Measurements from ENCODE around the gene CACNA2D3. TPM values are rescaled to one million over a fixed set of nuclear protein-coding genes. Genes with fewer than 3 reads are reported as not detected.

The CACNA2D3 gene
- total and polyA plus RNA-seq, 12 donors: 0.26 to 13.7 (median 2.8) TPM; not detected in 1

DNA sequence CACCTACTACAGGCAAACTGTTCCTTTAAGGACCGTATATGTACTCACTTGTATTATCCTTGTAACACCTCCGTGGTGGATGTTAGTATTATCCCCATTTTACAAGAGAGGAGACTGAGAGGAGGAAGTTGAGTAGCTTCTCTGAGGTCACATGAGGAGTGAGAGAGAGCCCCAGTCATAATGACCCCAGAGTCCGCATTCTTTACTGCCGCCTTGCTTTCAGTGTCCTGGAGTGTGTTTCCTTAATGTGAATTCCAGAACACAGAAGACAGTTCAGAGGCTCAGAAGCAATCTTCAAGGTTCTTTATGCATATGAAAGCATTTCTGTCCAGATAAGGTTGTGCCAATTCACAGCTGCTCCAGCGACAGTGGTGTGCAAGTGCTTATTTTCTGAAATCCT lies 199.2 kb downstream of the CACNA2D3 start:
- 47 to 57% (median 52%) methylated on average over 5 of the region's 5 CpGs for WGBS, 4 donors
- H3K4me3 ChIP-seq: no peak overlapping the region
- no peaks in the 10 kb centered on the region for H3K36me3 ChIP-seq (replicated peaks in 1 of 2)
- intact Hi-C loops (cut with DNase I): no loop called here
- no peaks in the 10 kb centered on the region for H3K9me3 ChIP-seq (replicated peaks in 1 of 3)
- DNase-seq: no peak
- no peaks in the 10 kb centered on the region for H3K4me1 ChIP-seq (replicated peaks in 1 of 2)
- no peaks in the 10 kb centered on the region for H3K27me3 ChIP-seq
- no peak overlapping the region for H3K27ac ChIP-seq
- TF ChIP-seq, protein P1, sequence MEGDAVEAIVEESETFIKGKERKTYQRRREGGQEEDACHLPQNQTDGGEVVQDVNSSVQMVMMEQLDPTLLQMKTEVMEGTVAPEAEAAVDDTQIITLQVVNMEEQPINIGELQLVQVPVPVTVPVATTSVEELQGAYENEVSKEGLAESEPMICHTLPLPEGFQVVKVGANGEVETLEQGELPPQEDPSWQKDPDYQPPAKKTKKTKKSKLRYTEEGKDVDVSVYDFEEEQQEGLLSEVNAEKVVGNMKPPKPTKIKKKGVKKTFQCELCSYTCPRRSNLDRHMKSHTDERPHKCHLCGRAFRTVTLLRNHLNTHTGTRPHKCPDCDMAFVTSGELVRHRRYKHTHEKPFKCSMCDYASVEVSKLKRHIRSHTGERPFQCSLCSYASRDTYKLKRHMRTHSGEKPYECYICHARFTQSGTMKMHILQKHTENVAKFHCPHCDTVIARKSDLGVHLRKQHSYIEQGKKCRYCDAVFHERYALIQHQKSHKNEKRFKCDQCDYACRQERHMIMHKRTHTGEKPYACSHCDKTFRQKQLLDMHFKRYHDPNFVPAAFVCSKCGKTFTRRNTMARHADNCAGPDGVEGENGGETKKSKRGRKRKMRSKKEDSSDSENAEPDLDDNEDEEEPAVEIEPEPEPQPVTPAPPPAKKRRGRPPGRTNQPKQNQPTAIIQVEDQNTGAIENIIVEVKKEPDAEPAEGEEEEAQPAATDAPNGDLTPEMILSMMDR (IDR thresholded peaks at IDR 0.05): no peak

DNA sequence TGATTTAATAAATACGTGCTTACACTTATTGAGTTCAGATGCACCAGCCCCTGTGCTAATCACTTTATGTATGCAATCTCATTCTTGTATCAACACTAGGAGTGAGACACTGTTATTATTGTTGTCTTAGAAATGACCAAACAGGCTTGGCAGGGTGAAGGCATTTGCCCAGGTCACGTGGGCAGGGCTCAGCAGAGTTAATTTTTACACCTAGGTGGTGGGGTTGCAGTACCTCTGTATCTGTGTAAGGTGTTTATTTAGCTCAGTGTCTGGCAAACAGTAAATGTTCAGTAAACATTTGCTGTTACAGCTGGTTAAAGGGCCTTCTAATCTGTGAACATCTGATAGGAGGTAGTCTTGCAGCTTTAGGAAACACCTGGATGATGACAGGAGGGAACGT lies 200.0 kb downstream of the CACNA2D3 start:
- Histone ChIP-seq H3K9me3 (replicated peaks in 1 of 3) (no peaks in the 10 kb centered on the region), H3K27ac (no peak overlapping the region), H3K4me3 (no peak overlapping the region), H3K27me3 (no peaks in the 10 kb centered on the region), H3K4me1 (replicated peaks in 1 of 2) (no peaks in the 10 kb centered on the region), H3K36me3 (replicated peaks in 1 of 2) (no peaks in the 10 kb centered on the region)
- intact Hi-C loops (cut with DNase I): no loop called here
- no peak for DNase-seq
- 67 to 77% (median 73%) methylated on average over 3 of the region's 3 CpGs for WGBS, 4 donors
- TF ChIP-seq, protein P1 (IDR thresholded peaks at IDR 0.05): no peak
- no peak for TF ChIP-seq POLR2A (IDR thresholded peaks at IDR 0.05)

DNA sequence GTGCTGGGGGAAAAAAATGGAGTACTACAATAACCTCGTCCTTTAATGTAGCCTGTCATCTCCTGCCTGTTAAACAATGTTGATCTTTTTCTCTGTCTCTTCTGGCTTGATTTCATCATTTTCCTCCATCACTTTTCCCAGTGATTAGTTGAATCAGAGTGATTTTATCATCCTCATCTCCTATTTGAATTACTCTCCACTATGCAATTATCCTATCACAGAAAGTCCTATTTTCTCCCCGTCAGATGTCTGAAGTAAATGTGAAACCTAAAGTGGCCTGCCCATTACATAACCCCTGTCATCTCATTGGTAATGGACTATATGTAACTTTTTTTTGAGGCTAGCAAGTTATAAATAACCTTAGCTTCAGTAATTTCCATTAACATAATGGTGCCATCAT lies 201.8 kb downstream of the CACNA2D3 start:
- intact Hi-C loops (cut with DNase I): no loop called here
- H3K27ac ChIP-seq: no peak overlapping the region
- no peaks in the 10 kb centered on the region for H3K4me1 ChIP-seq (replicated peaks in 1 of 2)
- no peak for DNase-seq
- TF ChIP-seq, protein P1 (IDR thresholded peaks at IDR 0.05): no peak
- TF ChIP-seq POLR2A (IDR thresholded peaks at IDR 0.05): no peak
- no peaks in the 10 kb centered on the region for H3K9me3 ChIP-seq (replicated peaks in 1 of 3)
- no peaks in the 10 kb centered on the region for H3K27me3 ChIP-seq
- H3K36me3 ChIP-seq (replicated peaks in 1 of 2): no peaks in the 10 kb centered on the region
- WGBS, 4 donors: 65 to 80% (median 68%) methylated on average over 2 of the region's 2 CpGs
- no peak overlapping the region for H3K4me3 ChIP-seq

DNA sequence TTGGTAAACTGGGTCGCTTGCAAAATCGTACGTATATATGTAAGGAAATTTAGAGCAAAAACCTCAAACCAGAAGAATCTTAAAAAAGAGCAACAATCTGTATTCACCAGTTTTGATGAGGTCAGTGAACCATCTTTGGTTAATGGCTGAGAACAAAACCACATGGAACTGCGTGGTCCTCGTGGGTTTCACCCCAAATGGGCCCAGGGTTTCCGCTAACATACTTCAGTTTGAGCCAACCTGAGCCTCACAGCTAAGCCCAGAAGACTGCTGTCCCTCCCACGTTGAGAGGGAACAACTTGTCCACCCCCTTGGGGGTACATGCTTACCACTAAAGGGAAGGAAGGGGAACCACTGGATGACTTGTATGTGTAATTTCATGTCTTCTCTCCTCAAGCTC lies 204.6 kb downstream of the CACNA2D3 start:
- Histone ChIP-seq H3K27ac (no peak overlapping the region), H3K9me3 (replicated peaks in 1 of 3) (no peaks in the 10 kb centered on the region), H3K4me3 (no peak overlapping the region), H3K36me3 (replicated peaks in 1 of 2) (no peaks in the 10 kb centered on the region), H3K4me1 (replicated peaks in 1 of 2) (no peaks in the 10 kb centered on the region), H3K27me3 (no peaks in the 10 kb centered on the region)
- intact Hi-C loops (cut with DNase I): no loop called here
- TF ChIP-seq, protein P1 (IDR thresholded peaks at IDR 0.05): no peak
- no peak for TF ChIP-seq POLR2A (IDR thresholded peaks at IDR 0.05)
- no peak for DNase-seq
- WGBS, 4 donors: 72 to 74% (median 73%) methylated on average over 6 to 7 of the region's 7 CpGs
